Panc1 (cell line): ENCODE results near the gene WNT9A. TPM values are rescaled to one million over a fixed set of nuclear protein-coding genes. Genes with fewer than 3 reads are reported as not detected.

Experiments
- ATAC-seq: fragments of 200-7000 bp; cut with Tn5 transposase; 2 replicates; pipeline ENCODE4 v1.9.1; 2020; ENCODE audit warnings: mild to moderate bottlenecking, moderate library complexity
- BruUV-seq: library from RNA; stranded (reverse); fragments of 400-500 nt; replicated peaks from 2 replicates; lab custom pipeline; 2021; lab: Mats Ljungman, UMichigan
- CTCF ChIA-PET: fragments of 300-600 bp; sonication (Branson Sonifier 250); formaldehyde crosslinking; loops from one replicate; lab custom pipeline; 2022; ENCODE audit warnings: antibody characterized with exemption; lab: Charles Lee
- POLR2A ChIA-PET: fragments of 300-600 bp; sonication (Branson Sonifier 250); formaldehyde crosslinking; loops from one replicate; lab custom pipeline; 2022; ENCODE audit warnings: antibody characterized with exemption; lab: Charles Lee
- DNase-seq: peaks from one replicate; pipeline ENCODE4 v3.0.0-alpha.2; 2010; ENCODE audit warnings: low read depth, low spot score
- H3K27ac ChIP-seq: 2 replicates; pipeline ENCODE4 v1.5.1; 2011; ENCODE audit warnings: mild to moderate bottlenecking, low read length, inconsistent platforms
- H3K27me3 ChIP-seq: fragments of 200-500 bp; sonication (Bioruptor generic); 2 replicates; pipeline ENCODE4 v1.6.0; 2014; ENCODE audit warnings: low read length, inconsistent platforms; ENCODE audit not compliant: control insufficient read depth, insufficient read depth
- H3K36me3 ChIP-seq: fragments of 200-500 bp; sonication (Bioruptor generic); 2 replicates; pipeline ENCODE4 v1.5.1; 2014; ENCODE audit warnings: inconsistent platforms, mild to moderate bottlenecking, low read length, moderate library complexity; ENCODE audit not compliant: control insufficient read depth, insufficient read depth
- H3K4me1 ChIP-seq: 2 replicates; pipeline ENCODE4 v1.5.1; 2011; ENCODE audit warnings: inconsistent platforms, mild to moderate bottlenecking, low read length, moderate library complexity; ENCODE audit not compliant: control insufficient read depth, insufficient read depth
- H3K4me3 ChIP-seq, 2 experiments: 2 replicates each; pipeline ENCODE4 v1.5.1; 2011 to 2012; ENCODE audit warnings: low read depth in 2 of 2, low read length in 2 of 2, mild to moderate bottlenecking in 2 of 2, inconsistent platforms in 1 of 2, moderate library complexity in 1 of 2
- H3K9me3 ChIP-seq: fragments of 200-500 bp; sonication (Bioruptor generic); 2 replicates; pipeline ENCODE4 v1.5.1; 2014; ENCODE audit warnings: low read depth, mild to moderate bottlenecking, inconsistent platforms, low read length, moderate library complexity; ENCODE audit not compliant: control insufficient read depth, insufficient read depth
- POLR2AphosphoS5 ChIP-seq: IDR thresholded peaks from 2 replicates; pipeline ENCODE4 v1.6.1; 2012; ENCODE audit warnings: mild to moderate bottlenecking, low read depth, low read length, moderate library complexity
- SIN3A ChIP-seq: IDR thresholded peaks from 2 replicates; pipeline ENCODE4 v1.6.1; 2012; ENCODE audit warnings: low read depth, mild to moderate bottlenecking, low read length, moderate library complexity, borderline replicate concordance; ENCODE audit not compliant: insufficient read depth
- TCF7L2 ChIP-seq: IDR thresholded peaks from 2 replicates; pipeline ENCODE4 v1.6.1; 2011; ENCODE audit warnings: mild to moderate bottlenecking, low read depth, low read length, inconsistent platforms
- in situ Hi-C: cut with HindIII; loops from 2 replicates; pipeline ENCODE4 v1.10.0; 2016; ENCODE audit warnings: low sequenced_read_pairs, low pct_unique_long_range_greater_than_20kb
- intact Hi-C: fragments of 100-400 bp; cut with micrococcal nuclease; formaldehyde crosslinking; loops from one replicate; pipeline ENCODE4 v1.10.0; 2022; ENCODE audit not compliant: unreplicated experiment
- total RNA-seq: library from RNA; stranded (reverse); gene quantifications from one replicate; pipeline ENCODE4 v1.2.1, GENCODE V29; 2021; ENCODE audit not compliant: unreplicated experiment
- TF ChIP-seq, protein P1 (sequence below): fragments of 450-650 bp; IDR thresholded peaks from 2 replicates; pipeline ENCODE4 v1.5.1; 2017; ENCODE audit warnings: mild to moderate bottlenecking
- TF ChIP-seq, protein P2 (sequence below), 2 experiments: IDR thresholded peaks; 2 replicates each; pipeline ENCODE4 v1.6.1; 2011 to 2012; ENCODE audit warnings: low read depth in 2 of 2, control low read depth in 1 of 2, low read length in 1 of 2, mild to moderate bottlenecking in 1 of 2, moderate library complexity in 1 of 2; ENCODE audit not compliant: insufficient read depth in 1 of 2

Gene WNT9A
- total RNA-seq, 1 experiment from 2014 or later, result 26.5 TPM

DNA sequence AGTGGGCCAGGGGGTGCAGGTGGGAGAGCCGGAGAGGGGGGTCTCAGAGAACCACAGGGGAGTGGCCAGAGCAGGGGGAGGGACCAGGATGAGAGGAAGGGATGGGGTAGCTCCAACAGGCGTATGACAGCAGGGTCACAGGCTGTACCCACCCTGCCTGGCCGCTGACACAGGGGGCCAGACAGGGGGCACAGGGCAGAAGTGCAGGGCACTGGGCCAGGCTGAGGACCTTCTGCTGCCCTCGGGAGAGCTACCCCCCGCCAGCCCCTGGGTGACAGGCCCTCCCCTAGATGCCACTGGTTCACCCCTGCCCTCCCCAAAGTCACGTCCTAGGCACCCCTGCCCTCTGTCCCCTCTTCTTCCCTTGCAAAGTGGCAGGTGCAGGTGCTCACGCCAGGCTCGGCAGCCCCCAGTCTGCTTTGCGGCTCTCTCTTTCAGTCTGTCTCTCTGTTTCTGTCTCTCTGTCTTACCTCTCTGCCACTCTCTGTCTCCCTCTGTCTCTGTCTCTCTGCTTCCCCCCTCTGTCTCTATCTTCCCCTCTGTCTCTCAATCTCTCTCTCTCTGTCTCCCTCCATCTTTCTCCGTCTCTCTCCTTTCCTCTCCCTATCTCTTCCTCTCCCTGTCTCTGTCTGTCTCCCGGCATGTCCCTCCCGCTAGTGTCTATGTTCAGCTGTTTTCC lies 48.5 kb downstream of the WNT9A start:
- no TSS peak for BruUV-seq
- POLR2A ChIA-PET, result no interaction called here
- no peak overlapping the region for H3K27ac ChIP-seq
- in situ Hi-C loops, result no loop called here
- no peak for DNase-seq
- CTCF ChIA-PET, result no interaction called here
- no peaks in the 10 kb centered on the region for H3K36me3 ChIP-seq
- H3K4me1 ChIP-seq, result peaks cover 15% of the 10 kb centered on the region
- no peak for ATAC-seq
- intact Hi-C loops, result no loop called here
- TF ChIP-seq, protein P1, sequence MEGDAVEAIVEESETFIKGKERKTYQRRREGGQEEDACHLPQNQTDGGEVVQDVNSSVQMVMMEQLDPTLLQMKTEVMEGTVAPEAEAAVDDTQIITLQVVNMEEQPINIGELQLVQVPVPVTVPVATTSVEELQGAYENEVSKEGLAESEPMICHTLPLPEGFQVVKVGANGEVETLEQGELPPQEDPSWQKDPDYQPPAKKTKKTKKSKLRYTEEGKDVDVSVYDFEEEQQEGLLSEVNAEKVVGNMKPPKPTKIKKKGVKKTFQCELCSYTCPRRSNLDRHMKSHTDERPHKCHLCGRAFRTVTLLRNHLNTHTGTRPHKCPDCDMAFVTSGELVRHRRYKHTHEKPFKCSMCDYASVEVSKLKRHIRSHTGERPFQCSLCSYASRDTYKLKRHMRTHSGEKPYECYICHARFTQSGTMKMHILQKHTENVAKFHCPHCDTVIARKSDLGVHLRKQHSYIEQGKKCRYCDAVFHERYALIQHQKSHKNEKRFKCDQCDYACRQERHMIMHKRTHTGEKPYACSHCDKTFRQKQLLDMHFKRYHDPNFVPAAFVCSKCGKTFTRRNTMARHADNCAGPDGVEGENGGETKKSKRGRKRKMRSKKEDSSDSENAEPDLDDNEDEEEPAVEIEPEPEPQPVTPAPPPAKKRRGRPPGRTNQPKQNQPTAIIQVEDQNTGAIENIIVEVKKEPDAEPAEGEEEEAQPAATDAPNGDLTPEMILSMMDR, result no peak
- TF ChIP-seq, protein P2, sequence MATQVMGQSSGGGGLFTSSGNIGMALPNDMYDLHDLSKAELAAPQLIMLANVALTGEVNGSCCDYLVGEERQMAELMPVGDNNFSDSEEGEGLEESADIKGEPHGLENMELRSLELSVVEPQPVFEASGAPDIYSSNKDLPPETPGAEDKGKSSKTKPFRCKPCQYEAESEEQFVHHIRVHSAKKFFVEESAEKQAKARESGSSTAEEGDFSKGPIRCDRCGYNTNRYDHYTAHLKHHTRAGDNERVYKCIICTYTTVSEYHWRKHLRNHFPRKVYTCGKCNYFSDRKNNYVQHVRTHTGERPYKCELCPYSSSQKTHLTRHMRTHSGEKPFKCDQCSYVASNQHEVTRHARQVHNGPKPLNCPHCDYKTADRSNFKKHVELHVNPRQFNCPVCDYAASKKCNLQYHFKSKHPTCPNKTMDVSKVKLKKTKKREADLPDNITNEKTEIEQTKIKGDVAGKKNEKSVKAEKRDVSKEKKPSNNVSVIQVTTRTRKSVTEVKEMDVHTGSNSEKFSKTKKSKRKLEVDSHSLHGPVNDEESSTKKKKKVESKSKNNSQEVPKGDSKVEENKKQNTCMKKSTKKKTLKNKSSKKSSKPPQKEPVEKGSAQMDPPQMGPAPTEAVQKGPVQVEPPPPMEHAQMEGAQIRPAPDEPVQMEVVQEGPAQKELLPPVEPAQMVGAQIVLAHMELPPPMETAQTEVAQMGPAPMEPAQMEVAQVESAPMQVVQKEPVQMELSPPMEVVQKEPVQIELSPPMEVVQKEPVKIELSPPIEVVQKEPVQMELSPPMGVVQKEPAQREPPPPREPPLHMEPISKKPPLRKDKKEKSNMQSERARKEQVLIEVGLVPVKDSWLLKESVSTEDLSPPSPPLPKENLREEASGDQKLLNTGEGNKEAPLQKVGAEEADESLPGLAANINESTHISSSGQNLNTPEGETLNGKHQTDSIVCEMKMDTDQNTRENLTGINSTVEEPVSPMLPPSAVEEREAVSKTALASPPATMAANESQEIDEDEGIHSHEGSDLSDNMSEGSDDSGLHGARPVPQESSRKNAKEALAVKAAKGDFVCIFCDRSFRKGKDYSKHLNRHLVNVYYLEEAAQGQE (IDR thresholded peaks at IDR 0.05; ENCODE audit: insufficient read depth in 1 of 2, low read depth in 2 of 2, low read length in 1 of 2), result no peak
- no peaks in the 10 kb centered on the region for H3K9me3 ChIP-seq
- H3K27me3 ChIP-seq, result no peaks in the 10 kb centered on the region
- H3K4me3 ChIP-seq, result no peak overlapping the region

DNA sequence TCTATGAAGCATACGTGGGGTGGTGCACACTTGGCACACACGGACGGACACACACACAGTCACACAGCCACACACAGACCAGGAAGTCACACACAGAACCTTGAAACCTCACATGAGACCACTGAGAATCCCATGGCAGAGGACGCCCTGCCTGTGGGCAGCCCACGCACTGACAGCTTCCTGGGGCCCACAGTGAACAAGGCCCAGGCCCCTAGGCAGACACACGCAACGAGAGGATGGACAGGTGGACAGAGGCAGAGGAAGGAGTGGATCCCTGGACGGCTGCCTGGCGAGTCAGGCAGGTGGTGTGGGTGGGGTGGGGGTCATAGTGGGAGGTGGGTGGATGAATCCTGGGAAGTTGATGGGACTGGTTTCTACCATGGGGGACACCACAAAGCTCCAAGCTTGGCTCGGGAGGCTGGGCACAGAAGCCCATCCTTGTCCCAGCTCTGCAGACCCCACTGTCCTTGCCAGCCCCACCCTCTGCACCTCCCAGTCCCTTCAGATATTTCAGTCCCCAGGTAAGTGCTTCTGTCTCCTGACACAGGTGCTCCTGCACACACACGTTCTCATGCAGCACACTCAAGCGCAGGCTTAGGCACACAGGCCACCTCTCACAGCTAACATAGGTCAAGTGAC lies 49.1 kb downstream of the WNT9A start:
- in situ Hi-C loops, result no loop called here
- ATAC-seq, result no peak
- intact Hi-C loops, result no loop called here
- H3K9me3 ChIP-seq, result no peaks in the 10 kb centered on the region
- H3K36me3 ChIP-seq, result no peaks in the 10 kb centered on the region
- DNase-seq, result no peak
- POLR2A ChIA-PET, result no interaction called here
- BruUV-seq, result no TSS peak
- H3K27ac ChIP-seq, result no peak overlapping the region
- no peaks in the 10 kb centered on the region for H3K27me3 ChIP-seq
- H3K4me1 ChIP-seq, result peaks cover 20% of the 10 kb centered on the region
- TF ChIP-seq, protein P2 (IDR thresholded peaks at IDR 0.05; ENCODE audit: insufficient read depth in 1 of 2, low read depth in 2 of 2, low read length in 1 of 2), result no peak
- TF ChIP-seq SIN3A, result no peak
- no peak for TF ChIP-seq POLR2AphosphoS5
- TF ChIP-seq, protein P1, result no peak
- no peak for TF ChIP-seq TCF7L2
- CTCF ChIA-PET, result no interaction called here
- H3K4me3 ChIP-seq, result no peak overlapping the region
